Sigmoid colon (tissue), 7 donors: ENCODE data around the gene SMURF2. TPM values are rescaled to one million over a fixed set of nuclear protein-coding genes. Genes with fewer than 3 reads are reported as not detected.
A peak's percentile ranks its signal among the peaks of the same experiment; 100 is the strongest.

Source experiments
- DNase-seq: peaks from one replicate; pipeline ENCODE4 v3.0.0-alpha.2; 2019
- H3K27ac ChIP-seq, 4 donors: fragments of 200-600 bp; sonication (generic); one replicate each; pipeline ENCODE4 v1.5.1; 2016 to 2019; ENCODE audit warnings: mild to moderate bottlenecking in 1 of 4
- H3K27me3 ChIP-seq, 3 donors: fragments of 200-600 bp; sonication (generic); one replicate each; pipeline ENCODE4 v1.5.1; 2019; ENCODE audit warnings: mild to moderate bottlenecking in 1 of 3
- H3K36me3 ChIP-seq, 4 donors: fragments of 200-600 bp; sonication (generic); one replicate each; pipeline ENCODE4 v1.5.1; 2016 to 2019
- H3K4me1 ChIP-seq, 4 donors: fragments of 200-600 bp; sonication (generic); one replicate each; pipeline ENCODE4 v1.5.1; 2017 to 2019
- H3K4me3 ChIP-seq, 4 donors: fragments of 200-600 bp; sonication (generic); one replicate each; pipeline ENCODE4 v1.5.1; 2017 to 2019; ENCODE audit warnings: mild to moderate bottlenecking in 2 of 4, moderate library complexity in 1 of 4
- H3K9me3 ChIP-seq, 4 donors: fragments of 200-600 bp in 3 of 4; sonication (generic) in 3 of 4; one replicate each; pipeline versions ENCODE4 v1.5.1 to v1.6.1; 2013 to 2019
- CTCF ChIP-seq, 4 experiments: fragments of 450-650 bp in 3 of 4; fragments of 200-600 bp in 1 of 4; IDR thresholded peaks; one replicate each; pipeline ENCODE4 v1.5.1; 2016 to 2019; ENCODE audit warnings: antibody characterized with exemption in 4 of 4, mild to moderate bottlenecking in 3 of 4, moderate library complexity in 2 of 4
- EP300 ChIP-seq, 4 donors: sonication (generic); formaldehyde crosslinking; IDR thresholded peaks; one replicate each; pipeline ENCODE4 v1.6.1; 2017; ENCODE audit warnings: antibody characterized with exemption in 4 of 4
- POLR2A ChIP-seq, 2 donors: fragments of 450-650 bp; IDR thresholded peaks; one replicate each; pipeline ENCODE4 v1.6.1; 2016; ENCODE audit warnings: antibody characterized with exemption in 2 of 2, mild to moderate bottlenecking in 2 of 2, moderate library complexity in 2 of 2
- POLR2AphosphoS5 ChIP-seq, 4 donors: sonication (generic); formaldehyde crosslinking; IDR thresholded peaks; one replicate each; pipeline ENCODE4 v1.6.1; 2017; ENCODE audit warnings: antibody characterized with exemption in 4 of 4
- WGBS, 2 donors: extraction: QIAGEN DNeasy Blood & Tissue Kit; methylation state at CpG; one replicate each; pipeline ENCODE4 v1.1.7; 2013; 5-methylcytosine and 5-hydroxymethylcytosine counted together
- intact Hi-C: fragments of 100-400 bp; cut with DNase I; formaldehyde crosslinking; loops from one replicate; pipeline ENCODE4 v1.15.1; 2023
- polyA plus RNA-seq, 3 donors: library from polyadenylated mRNA; stranded (reverse); fragments of 200-250 nt; gene quantifications; one replicate each; pipeline ENCODE4 v1.2.3, GENCODE V29; 2013
- total RNA-seq, 4 donors: library from RNA; depleted of rRNA; stranded (reverse); fragments of >200 nt; gene quantifications; one replicate each; pipeline ENCODE4 v1.1.0, GENCODE V29; 2016
- donor health status: healthy with polysubstance abuse.
- donor health status: Bipolar disorder and iron deficiency.
- donor health status: healthy.

The SMURF2 gene
- total RNA-seq (10 to 100 TPM; 23.8 to 30.2 (median 25.9) TPM), polyA plus RNA-seq (1 to 10 TPM; 5.8 to 9.0 (median 6.8) TPM)

GRCh38 chr17:64661976-64662773, at the start of gene SMURF2:
SMURF2 (minus strand) TSS chr17:64662307; CDS start chr17:64661880, 427 bp downstream.
- Histone ChIP-seq H3K4me1 (peaks cover 0 to 42% (median 30%) of the 10 kb centered on the region in 4 donors), H3K4me3 (peak within 1 kb of the TSS; percentile 81 to 92 (median 86)), H3K9me3 (no peaks in the 10 kb centered on the region), H3K36me3 (no peaks in the 10 kb centered on the region), H3K27ac (peak within 1 kb of the TSS; percentile 85 to 95 (median 90)), H3K27me3 (no peaks in the 10 kb centered on the region)
- intact Hi-C loops, result loop anchor here (5.0 to 10.0 kb wide), 2 partner anchors 155 to 473 kb away; partner anchors contain the start of genes CEP95, DDX5 and RGS9
- peak; percentile 70 to 94 (median 90) for TF ChIP-seq POLR2AphosphoS5 (IDR thresholded peaks at IDR 0.05)
- TF ChIP-seq CTCF (IDR thresholded peaks at IDR 0.05), result peak in 1 of 4 experiments; percentile 14
- TF ChIP-seq EP300 (IDR thresholded peaks at IDR 0.05), result no peak
- peak in 1 of 2 donors; percentile 28 for TF ChIP-seq POLR2A (IDR thresholded peaks at IDR 0.05)
- peak; percentile 88 for DNase-seq
- WGBS, 2 donors, result 0 to 1% methylated on average over 95 of the region's 95 CpGs

- intact Hi-C loops, result no loop called here
- DNase-seq, result no peak
- peak overlapping the region in 1 of 4 donors; percentile 10 for H3K27ac ChIP-seq
- H3K36me3 ChIP-seq, result no peaks in the 10 kb centered on the region
- WGBS, 2 donors, result 62 to 65% methylated on average over 4 of the region's 4 CpGs
- H3K27me3 ChIP-seq, result no peaks in the 10 kb centered on the region
- H3K4me1 ChIP-seq, result peaks cover 0 to 18% (median 10%) of the 10 kb centered on the region in 4 donors
- no peaks in the 10 kb centered on the region for H3K9me3 ChIP-seq
- H3K4me3 ChIP-seq, result no peak overlapping the region
- no peak for TF ChIP-seq POLR2AphosphoS5 (IDR thresholded peaks at IDR 0.05)
- no peak for TF ChIP-seq EP300 (IDR thresholded peaks at IDR 0.05)
- TF ChIP-seq POLR2A (IDR thresholded peaks at IDR 0.05), result no peak
- TF ChIP-seq CTCF (IDR thresholded peaks at IDR 0.05), result no peak
Observed at GRCh38 chr17:64709481-64709880, 47.4 kb upstream of the SMURF2 start.

GRCh38 chr17:64707050-64707591, 45.0 kb upstream of the SMURF2 start:
- intact Hi-C loops, result no loop called here
- peak; percentile 96 for DNase-seq

More at GRCh38 chr17:64707050-64707591, 45.0 kb upstream of the SMURF2 start:
- H3K27ac ChIP-seq, result peak overlapping the region; percentile 10 to 41 (median 33)
- H3K36me3 ChIP-seq, result no peaks in the 10 kb centered on the region
- H3K4me3 ChIP-seq, result no peak overlapping the region
- H3K27me3 ChIP-seq, result no peaks in the 10 kb centered on the region
- WGBS, 2 donors, result 5 to 28% methylated on average over 10 of the region's 10 CpGs
- H3K4me1 ChIP-seq, result peaks cover 0 to 18% (median 10%) of the 10 kb centered on the region in 4 donors
- TF ChIP-seq POLR2AphosphoS5 (IDR thresholded peaks at IDR 0.05) (peak in 2 of 4 donors; percentile 43 to 69), CTCF (IDR thresholded peaks at IDR 0.05) (no peak)
- H3K9me3 ChIP-seq, result no peaks in the 10 kb centered on the region
